K562 (cell line): ENCODE results near the gene TMED6. TPM values are rescaled to one million over a fixed set of nuclear protein-coding genes. Genes with fewer than 3 reads are reported as not detected.

Source experiments
- C11orf30 ChIP-seq: fragments of 450-650 bp; IDR thresholded peaks from 2 replicates; pipeline ENCODE4 v1.6.1; 2016; ENCODE audit warnings: low read depth, mild to moderate bottlenecking
- DIDO1 ChIP-seq: fragments of 450-650 bp; IDR thresholded peaks from 2 replicates; pipeline ENCODE4 v1.6.1; 2016; ENCODE audit warnings: low read depth, missing biosample characterization, missing genetic modification characterization
- MED1 ChIP-seq: sonication (generic); formaldehyde crosslinking; IDR thresholded peaks from 2 replicates; pipeline ENCODE4 v1.8.1; 2023; ENCODE audit warnings: missing genetic modification reagents, borderline replicate concordance
- SNAPC5 ChIP-seq: fragments of 250-450 bp; sonication (Bioruptor Pico); IDR thresholded peaks from 2 replicates; pipeline ENCODE4 v1.8.0; 2021; ENCODE audit warnings: moderate library complexity, mild to moderate bottlenecking, inconsistent platforms
- ZNF592 ChIP-seq: fragments of 450-650 bp; IDR thresholded peaks from 2 replicates; pipeline ENCODE4 v1.6.1; 2017; ENCODE audit warnings: antibody characterized with exemption, mild to moderate bottlenecking
- polyA plus RNA-seq, 8 experiments: library from polyadenylated mRNA; depleted of rRNA in 4 of 8; stranded (reverse) in 5 of 8; unstranded in 3 of 8; fragments of >200 nt; fragmentation: Nextera tagmentation in 2 of 8; fragmentation: Illumina TruSeq in 1 of 8; extraction: Ambion mirVana in 2 of 8; extraction: Trizol in 1 of 8; gene quantifications; 2 replicates each; pipeline versions ENCODE4 v1.2.1 to v1.2.3, GENCODE V29; 2011 to 2014; ENCODE audit warnings: inconsistent platforms in 1 of 8, missing spikeins in 1 of 8
- total RNA-seq, 7 experiments: library from RNA; depleted of rRNA in 6 of 7; stranded (reverse); fragments of >200 nt in 6 of 7; fragmentation: Illumina TruSeq in 2 of 7; extraction: Trizol in 2 of 7; gene quantifications; 2 replicates each; pipeline versions ENCODE4 v1.2.1 to v1.2.3, GENCODE V29; 2011 to 2021; ENCODE audit warnings: low replicate concordance in 1 of 7

Gene TMED6
- total and polyA plus RNA-seq, 9 of the 15 experiments (the other 6 are each of a cell fraction or from before 2014, with no cell fraction given), result 0.14 to 0.45 (median 0.25) TPM; not detected in 2

- TF ChIP-seq ZNF592 (0 out of 2 replicates have a peak, but pooled peaks have one; percentile 32), MED1 (CRISPR knock-in tag) (no peak), DIDO1 (tag) (no peak), C11orf30 (no peak), SNAPC5 (no peak)
Measured at GRCh38 chr16:69399361-69399760, 47.8 kb upstream of the TMED6 start (continued).
